OCI-LY7 (cell line): ENCODE results near the gene RNF26.

Experiments used
- EZH2phosphoT487 ChIP-seq: fragments of 200-600 bp; sonication (generic); IDR thresholded peaks from 2 replicates; pipeline ENCODE4 v1.6.1; 2018; ENCODE audit warnings: low read depth, borderline replicate concordance, mild to moderate bottlenecking, mixed run types, antibody characterized with exemption, low read length, moderate library complexity, mixed read lengths
- TF ChIP-seq, protein P1 (sequence below): fragments of 200-600 bp; sonication (generic); conservative IDR thresholded peaks from 2 replicates; pipeline ENCODE4 v1.5.1; 2014; ENCODE audit warnings: mild to moderate bottlenecking, antibody characterized with exemption, low read length, moderate library complexity, mixed read lengths

DNA sequence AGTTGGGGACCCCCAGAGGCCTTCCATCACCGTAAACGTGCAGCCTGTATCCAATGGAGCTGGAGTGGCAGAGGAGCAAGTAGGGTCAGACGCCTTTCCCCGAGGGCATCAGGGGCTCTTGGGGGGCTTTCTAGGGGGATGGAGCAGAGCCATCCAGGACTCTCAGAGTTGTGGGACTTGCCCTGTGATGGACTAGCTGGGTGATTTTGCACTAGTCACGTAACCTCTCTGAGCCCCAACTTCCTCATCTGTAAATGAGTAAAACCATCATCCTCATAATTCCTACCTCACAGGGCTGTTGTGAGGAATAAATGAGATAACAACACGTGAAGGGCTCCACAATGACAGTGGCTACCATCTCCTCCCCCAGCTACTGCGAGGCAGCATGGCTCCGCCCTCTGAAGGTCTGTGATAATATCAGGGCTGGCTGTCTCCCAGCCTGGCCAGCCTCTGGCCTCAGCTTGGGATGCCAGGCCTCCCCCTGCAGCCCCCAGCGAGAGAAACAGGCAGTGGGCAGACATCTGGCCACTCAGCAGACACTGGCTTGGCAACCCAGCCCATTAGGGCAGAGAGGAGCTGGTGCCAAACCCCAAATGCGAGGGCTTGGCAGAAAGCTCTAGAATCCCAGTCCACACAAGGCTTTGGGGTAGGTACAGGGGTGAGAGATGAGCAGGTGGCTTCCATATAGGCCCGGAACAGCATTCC, 40.5 kb downstream of the RNF26 start:
- no peak for TF ChIP-seq EZH2phosphoT487
- TF ChIP-seq, protein P1, sequence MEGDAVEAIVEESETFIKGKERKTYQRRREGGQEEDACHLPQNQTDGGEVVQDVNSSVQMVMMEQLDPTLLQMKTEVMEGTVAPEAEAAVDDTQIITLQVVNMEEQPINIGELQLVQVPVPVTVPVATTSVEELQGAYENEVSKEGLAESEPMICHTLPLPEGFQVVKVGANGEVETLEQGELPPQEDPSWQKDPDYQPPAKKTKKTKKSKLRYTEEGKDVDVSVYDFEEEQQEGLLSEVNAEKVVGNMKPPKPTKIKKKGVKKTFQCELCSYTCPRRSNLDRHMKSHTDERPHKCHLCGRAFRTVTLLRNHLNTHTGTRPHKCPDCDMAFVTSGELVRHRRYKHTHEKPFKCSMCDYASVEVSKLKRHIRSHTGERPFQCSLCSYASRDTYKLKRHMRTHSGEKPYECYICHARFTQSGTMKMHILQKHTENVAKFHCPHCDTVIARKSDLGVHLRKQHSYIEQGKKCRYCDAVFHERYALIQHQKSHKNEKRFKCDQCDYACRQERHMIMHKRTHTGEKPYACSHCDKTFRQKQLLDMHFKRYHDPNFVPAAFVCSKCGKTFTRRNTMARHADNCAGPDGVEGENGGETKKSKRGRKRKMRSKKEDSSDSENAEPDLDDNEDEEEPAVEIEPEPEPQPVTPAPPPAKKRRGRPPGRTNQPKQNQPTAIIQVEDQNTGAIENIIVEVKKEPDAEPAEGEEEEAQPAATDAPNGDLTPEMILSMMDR = no peak
